H1 (cell line): ENCODE measurements around the gene NFASC. TPM values are rescaled to one million over a fixed set of nuclear protein-coding genes. Genes with fewer than 3 reads are reported as not detected.

Experiments
- CTCF ChIA-PET: fragments of 300-600 bp; sonication (Branson Sonifier 250); formaldehyde crosslinking; loops from one replicate; lab custom pipeline; 2021; ENCODE audit not compliant: partially characterized antibody; lab: Charles Lee
- POLR2A ChIA-PET: fragments of 300-600 bp; sonication (Branson Sonifier 250); formaldehyde crosslinking; loops from one replicate; lab custom pipeline; 2021; ENCODE audit warnings: inconsistent platforms; ENCODE audit not compliant: partially characterized antibody; lab: Charles Lee
- DNase-seq, 2 experiments: peaks; one replicate each; pipeline versions ENCODE4 v3.0.0 to v3.0.0-alpha.2; 2010 to 2022; ENCODE audit warnings: low spot score in 2 of 2, low read depth in 1 of 2, mixed read lengths in 1 of 2
- FAIRE-seq: peaks from 2 replicates; lab custom pipeline; 2011; peaks lifted over from hg19 to GRCh38; lab: Jason Lieb, UNC
- H2AFZ ChIP-seq: 2 replicates; pipeline ENCODE4 v1.8.1; 2012; ENCODE audit warnings: low read length, inconsistent platforms
- H2AK5ac ChIP-seq: 2 replicates; pipeline ENCODE4 v1.6.1; 2013; ENCODE audit warnings: low read depth, low read length
- H2BK120ac ChIP-seq: replicated peaks from 2 replicates; pipeline ENCODE3; 2013; ENCODE audit warnings: low read depth, low read length, inconsistent platforms
- H2BK12ac ChIP-seq: 2 replicates; pipeline ENCODE4 v1.6.1; 2013; ENCODE audit warnings: low read depth, low read length
- H2BK15ac ChIP-seq: 2 replicates; pipeline ENCODE4 v1.6.1; 2013; ENCODE audit warnings: low read length
- H2BK20ac ChIP-seq: 2 replicates; pipeline ENCODE4 v1.6.1; 2013; ENCODE audit warnings: low read length
- H2BK5ac ChIP-seq: 2 replicates; pipeline ENCODE4 v1.6.1; 2013; ENCODE audit warnings: low read depth, low read length
- H3K14ac ChIP-seq: 2 replicates; pipeline ENCODE4 v1.6.1; 2013; ENCODE audit warnings: inconsistent platforms; ENCODE audit not compliant: insufficient read length
- H3K18ac ChIP-seq: 2 replicates; pipeline ENCODE4 v1.6.1; 2013; ENCODE audit warnings: low read length; ENCODE audit errors: extremely low read depth
- H3K23ac ChIP-seq: 2 replicates; pipeline ENCODE4 v1.6.1; 2013; ENCODE audit warnings: inconsistent platforms; ENCODE audit not compliant: insufficient read length
- H3K23me2 ChIP-seq: 2 replicates; pipeline ENCODE4 v1.6.1; 2013; ENCODE audit warnings: low read depth, low read length
- H3K27ac ChIP-seq: 2 replicates; pipeline ENCODE4 v1.6.1; 2011; ENCODE audit warnings: low read depth, low read length, inconsistent platforms
- H3K27me3 ChIP-seq, 4 experiments: replicated peaks in 1 of 4; 1 replicate in 1 of 4; 2 replicates in 3 of 4; pipeline versions ENCODE4 v1.6.1 to v1.8.1; 2011 to 2013; ENCODE audit warnings: low read length in 3 of 4, mild to moderate bottlenecking in 3 of 4, inconsistent platforms in 2 of 4, mixed read lengths in 2 of 4, moderate library complexity in 1 of 4; ENCODE audit not compliant: control insufficient read depth in 3 of 4, insufficient read depth in 3 of 4; ENCODE audit errors: extremely low read depth in 1 of 4
- H3K36me3 ChIP-seq, 4 experiments: 2 replicates each; pipeline versions ENCODE4 v1.6.1 to v1.8.1; 2011 to 2013; ENCODE audit warnings: mild to moderate bottlenecking in 4 of 4, low read length in 3 of 4, moderate library complexity in 2 of 4, control low read depth in 1 of 4, inconsistent platforms in 1 of 4; ENCODE audit not compliant: insufficient read depth in 4 of 4, control insufficient read depth in 2 of 4
- H3K4ac ChIP-seq: replicated peaks from 2 replicates; pipeline ENCODE3; 2013; ENCODE audit warnings: low read length, low read depth, mixed read lengths, inconsistent platforms; ENCODE audit not compliant: insufficient read length
- H3K4me1 ChIP-seq, 4 experiments: replicated peaks in 1 of 4; 1 replicate in 1 of 4; 2 replicates in 3 of 4; pipeline versions ENCODE4 v1.6.1 to v1.8.1; 2011 to 2013; ENCODE audit warnings: low read length in 3 of 4, inconsistent platforms in 2 of 4, mixed read lengths in 1 of 4; ENCODE audit not compliant: insufficient read depth in 4 of 4, control insufficient read depth in 3 of 4
- H3K4me2 ChIP-seq, 2 experiments: 2 replicates each; pipeline versions ENCODE4 v1.6.1 to v1.8.1; 2011 to 2013; ENCODE audit warnings: low read depth in 2 of 2, low read length in 2 of 2, control low read depth in 1 of 2, inconsistent platforms in 1 of 2, mild to moderate bottlenecking in 1 of 2; ENCODE audit not compliant: insufficient read depth in 1 of 2
- H3K4me3 ChIP-seq, 4 experiments: fragments of 200-600, 300-600 bp in 1 of 4; sonication (generic), shearing (Covaris generic), sonication (Bioruptor Twin) in 1 of 4; 2 replicates each; pipeline versions ENCODE4 v1.5.1 to v1.8.1; 2011 to 2016; ENCODE audit warnings: low read length in 4 of 4, low read depth in 3 of 4, control low read depth in 2 of 4, inconsistent platforms in 2 of 4, mild to moderate bottlenecking in 2 of 4, mixed read lengths in 1 of 4, moderate library complexity in 1 of 4; ENCODE audit not compliant: insufficient read depth in 2 of 4; ENCODE audit errors: extremely low read depth in 1 of 4
- H3K56ac ChIP-seq: replicated peaks from 2 replicates; pipeline ENCODE3; 2013; ENCODE audit warnings: low read depth, mild to moderate bottlenecking, mixed read lengths, low read length, inconsistent platforms; ENCODE audit not compliant: insufficient read length
- H3K79me1 ChIP-seq: 2 replicates; pipeline ENCODE4 v1.6.1; 2013; ENCODE audit warnings: low read depth, low read length, control low read depth
- H3K79me2 ChIP-seq, 2 experiments: 2 replicates each; pipeline versions ENCODE4 v1.6.1 to v1.8.1; 2012 to 2013; ENCODE audit warnings: low read length in 2 of 2, mild to moderate bottlenecking in 2 of 2, inconsistent platforms in 1 of 2; ENCODE audit not compliant: insufficient read depth in 2 of 2, control insufficient read depth in 1 of 2
- H3K9ac ChIP-seq, 4 experiments: replicated peaks in 1 of 4; 1 replicate in 1 of 4; 2 replicates in 3 of 4; pipeline versions ENCODE4 v1.6.1 to v1.8.1; 2011 to 2013; ENCODE audit warnings: low read depth in 3 of 4, low read length in 3 of 4, control low read depth in 2 of 4, mild to moderate bottlenecking in 2 of 4, moderate library complexity in 2 of 4, inconsistent platforms in 1 of 4; ENCODE audit errors: extremely low read depth in 1 of 4
- H3K9me3 ChIP-seq, 2 experiments: 2 replicates each; pipeline versions ENCODE4 v1.6.1 to v1.8.1; 2012 to 2013; ENCODE audit warnings: mild to moderate bottlenecking in 2 of 2, moderate library complexity in 2 of 2, control low read depth in 1 of 2, inconsistent platforms in 1 of 2, low read depth in 1 of 2, low read length in 1 of 2, mixed read lengths in 1 of 2; ENCODE audit not compliant: insufficient read depth in 2 of 2
- H4K20me1 ChIP-seq, 2 experiments: replicated peaks in 1 of 2; 2 replicates each; pipeline versions ENCODE3 to v1.8.1; 2011 to 2013; ENCODE audit warnings: inconsistent platforms in 2 of 2, low read length in 2 of 2, mild to moderate bottlenecking in 1 of 2; ENCODE audit not compliant: insufficient read depth in 2 of 2, control insufficient read depth in 1 of 2
- H4K5ac ChIP-seq: 2 replicates; pipeline ENCODE4 v1.6.1; 2013; ENCODE audit warnings: low read length, low read depth, mixed read lengths, inconsistent platforms; ENCODE audit not compliant: insufficient read length
- H4K8ac ChIP-seq: 2 replicates; pipeline ENCODE4 v1.8.0; 2013; ENCODE audit warnings: mild to moderate bottlenecking, moderate library complexity, low read length, inconsistent platforms; ENCODE audit not compliant: insufficient read depth; ENCODE audit errors: extremely low read depth
- H4K91ac ChIP-seq: replicated peaks from 2 replicates; pipeline ENCODE3; 2013; ENCODE audit warnings: low read length, mixed read lengths, inconsistent platforms; ENCODE audit not compliant: insufficient read length
- ATF3 ChIP-seq: IDR thresholded peaks from 2 replicates; pipeline ENCODE4 v1.6.1; 2011; ENCODE audit warnings: low read depth, mild to moderate bottlenecking, low read length; ENCODE audit not compliant: insufficient read depth
- BRCA1 ChIP-seq: IDR thresholded peaks from 2 replicates; pipeline ENCODE4 v1.6.1; 2012; ENCODE audit warnings: low read depth, low read length, improper control_type of control experiment
- CBX5 ChIP-seq: fragments of 300-800, 300-1000 bp; sonication (generic); IDR thresholded peaks from 2 replicates; pipeline ENCODE4 v1.7.1; 2016; ENCODE audit warnings: antibody characterized with exemption, low read length, low read depth
- CBX8 ChIP-seq: fragments of 300-800, 300-1000 bp; sonication (generic); IDR thresholded peaks from 2 replicates; pipeline ENCODE4 v1.7.1; 2016; ENCODE audit warnings: low read depth, low read length, borderline replicate concordance
- GTF2F1 ChIP-seq: IDR thresholded peaks from 2 replicates; pipeline ENCODE4 v1.6.1; 2012; ENCODE audit warnings: low read depth, low read length, improper control_type of control experiment, borderline replicate concordance
- HDAC2 ChIP-seq, 2 experiments: fragments of 300-600 bp in 1 of 2; sonication (generic) in 1 of 2; IDR thresholded peaks; 2 replicates each; pipeline ENCODE4 v1.6.1; 2011 to 2012; ENCODE audit warnings: low read depth in 2 of 2, low read length in 2 of 2, mild to moderate bottlenecking in 2 of 2, moderate library complexity in 2 of 2, borderline replicate concordance in 1 of 2, inconsistent platforms in 1 of 2
- HDAC6 ChIP-seq: IDR thresholded peaks from one replicate; pipeline ENCODE4 v1.7.1; 2012; ENCODE audit warnings: low read depth, mild to moderate bottlenecking, inconsistent platforms, low read length, moderate library complexity
- KDM4A ChIP-seq: IDR thresholded peaks from one replicate; pipeline ENCODE4 v1.7.1; 2012; ENCODE audit warnings: low read depth, mild to moderate bottlenecking, moderate library complexity, low read length, inconsistent platforms; ENCODE audit not compliant: severe bottlenecking
- KDM5A ChIP-seq: fragments of 200-600 bp; IDR thresholded peaks from 2 replicates; pipeline ENCODE4 v1.7.1; 2012; ENCODE audit warnings: mild to moderate bottlenecking, low read length, inconsistent platforms, mixed read lengths
- RXRA ChIP-seq: IDR thresholded peaks from 2 replicates; pipeline ENCODE4 v1.6.1; 2011; ENCODE audit warnings: low read depth, mild to moderate bottlenecking, low read length, moderate library complexity; ENCODE audit not compliant: insufficient read depth
- TCF12 ChIP-seq: IDR thresholded peaks from 2 replicates; pipeline ENCODE4 v1.6.1; 2011; ENCODE audit warnings: low read depth, mild to moderate bottlenecking, low read length
- WGBS, 2 experiments: shearing (Covaris generic) in 1 of 2; methylation state at CpG; one replicate each; pipeline versions ENCODE4 v1.1.6 to v1.1.7; 2013 to 2015; ENCODE audit warnings: low lambda C conversion rate in 2 of 2, mixed read lengths in 2 of 2, inconsistent platforms in 1 of 2, low coverage in 1 of 2, missing lambda C conversion rate in 1 of 2; ENCODE audit not compliant: insufficient replicate concordance in 2 of 2, insufficient coverage in 1 of 2, insufficient read length in 1 of 2; ENCODE audit errors: extremely low coverage in 1 of 2, missing lambda C conversion rate in 1 of 2; 5-methylcytosine and 5-hydroxymethylcytosine counted together
- polyA plus RNA-seq, 7 experiments: library from polyadenylated mRNA; depleted of rRNA in 3 of 7; stranded (reverse) in 5 of 7; unstranded in 2 of 7; fragments of >200 nt in 5 of 7; fragments of 200-250 nt in 2 of 7; gene quantifications; 1 replicate in 5 of 7; 2 replicates in 1 of 7; 4 replicates in 1 of 7; pipeline versions ENCODE4 v1.2.1 to v1.2.3, GENCODE V29; 2011 to 2013; ENCODE audit warnings: missing spikeins in 2 of 7, mixed read lengths in 2 of 7
- total RNA-seq: library from RNA; stranded (reverse); fragmentation: NEBNext Ultra II Directional; extraction: Animal tissue kit (Norgen Biotek cat#: 25700); gene quantifications from 2 replicates; pipeline ENCODE4 v1.2.1, GENCODE V29; 2021

Gene NFASC
- total and polyA plus RNA-seq, 2 of the 8 experiments (the other 6 are each of a cell fraction or from before 2014, with no cell fraction given) = 5.0 to 15.2 TPM

GRCh38 chr1:204947338-204947737 lies 76.7 kb downstream of the NFASC start:
- Histone ChIP-seq H4K5ac (no peak overlapping the region), H2AFZ (no peak overlapping the region), H3K9me3 (no peaks in the 10 kb centered on the region), H4K20me1 (peaks cover 0 to 2% of the 10 kb centered on the region in 2 experiments), H3K27ac (no peak overlapping the region), H2BK20ac (no peak overlapping the region), H2BK5ac (no peak overlapping the region; the same call in 1 of the 2 replicates), H3K79me2 (no peaks in the 10 kb centered on the region), H3K14ac (no peak overlapping the region), H2BK120ac (no peak overlapping the region), H3K4ac (no peak overlapping the region), H3K56ac (no peak overlapping the region), H3K27me3 (no peaks in the 10 kb centered on the region), H3K36me3 (no peaks in the 10 kb centered on the region), H2BK15ac (no peak overlapping the region), H3K23me2 (0 out of 2 replicates have a peak, but pooled peaks cover 4% of the 10 kb centered on the region), H3K9ac (no peak overlapping the region), H3K4me3 (no peak overlapping the region), H2BK12ac (no peak overlapping the region), H3K4me1 (peaks cover 0 to 7% (median 4%) of the 10 kb centered on the region in 4 experiments; a peak in 5 of 7 replicates), H3K23ac (no peak overlapping the region), H3K4me2 (no peak overlapping the region), H3K79me1 (no peaks in the 10 kb centered on the region), H4K8ac (no peak overlapping the region), H3K18ac (no peak overlapping the region), H2AK5ac (no peak overlapping the region), H4K91ac (no peak overlapping the region)
- DNase-seq = no peak
- FAIRE-seq = no peak
- 98% methylated on average over 6 of the region's 8 CpGs; no CpG with 5 or more reads in 1 of the 2 experiments for WGBS, 2 experiments
- ChIA-PET CTCF (interaction anchor here (0.9 to 5.3 kb wide), 4 partner anchors 17 to 140 kb away, joined by 3 to 26 read pairs (median 4); no protein-coding TSS in a partner anchor), POLR2A (no interaction called here)
- no peak for TF ChIP-seq CBX8
- no peak for TF ChIP-seq GTF2F1
- TF ChIP-seq HDAC6 = no peak
- no peak for TF ChIP-seq HDAC2 (IDR thresholded peaks at IDR 0.05; ENCODE audit: borderline replicate concordance in 1 of 2, low read depth in 2 of 2, low read length in 2 of 2)
- no peak for TF ChIP-seq BRCA1
- TF ChIP-seq KDM4A = no peak
- no peak for TF ChIP-seq ATF3
- TF ChIP-seq RXRA = no peak
- TF ChIP-seq TCF12 = no peak
- TF ChIP-seq KDM5A = no peak
- TF ChIP-seq CBX5 = no peak
